ENCODE results near the gene AGPS.
A peak's percentile ranks its signal among the peaks of the same experiment; 100 is the strongest.
"Not testable (repeated sequence)": the region's sequence is repeated elsewhere in the genome, so short reads cannot be mapped to it uniquely, and the experiment has no call there.

Gene AGPS

GRCh38 chr2:177424120-177424519, 31.5 kb downstream of the AGPS start:
- H3K9me3 ChIP-seq (ENCODE audit: control insufficient read depth, insufficient read depth, low read depth, low read length); H3K27ac ChIP-seq (ENCODE audit: extremely low read depth, low read depth, low read length); H3K36me3 ChIP-seq (ENCODE audit: control insufficient read depth in 2 of 2, insufficient read depth in 1 of 2, low read length in 2 of 2); H3K4me3 ChIP-seq (ENCODE audit: low read depth, low read length); H3K4me1 ChIP-seq (ENCODE audit: control insufficient read depth, insufficient read depth, low read length); CTCF ChIA-PET; POLR2A ChIA-PET: not testable (repeated sequence)
- TF ChIP-seq ZNF146 (tag by site-specific recombination; IDR thresholded peaks at IDR 0.05) = peak; percentile 52; the same call in 1 of the 2 replicates

- H3K4me1 ChIP-seq (ENCODE audit: control insufficient read depth, insufficient read depth, low read length); POLR2A ChIA-PET; H3K27ac ChIP-seq (ENCODE audit: extremely low read depth, low read depth, low read length); H3K36me3 ChIP-seq (ENCODE audit: control insufficient read depth in 2 of 2, insufficient read depth in 1 of 2, low read length in 2 of 2); CTCF ChIA-PET; H3K4me3 ChIP-seq (ENCODE audit: low read depth, low read length); H3K9me3 ChIP-seq (ENCODE audit: control insufficient read depth, insufficient read depth, low read depth, low read length): not testable (repeated sequence)
Observed at GRCh38 chr2:177424620-177425019, 32.0 kb downstream of the AGPS start.

GRCh38 chr2:177427316-177427715, 34.7 kb downstream of the AGPS start:
- ChIA-PET POLR2A (interaction anchor here (0.6 kb wide), 1 partner anchor 1247 kb away, joined by 3 read pairs; no protein-coding TSS in a partner anchor), CTCF (no interaction called here)
- no peak overlapping the region for H3K4me3 ChIP-seq (ENCODE audit: low read depth, low read length)
- H3K27ac ChIP-seq (ENCODE audit: extremely low read depth, low read depth, low read length) = no peak overlapping the region
- peaks cover 0 to 2% of the 10 kb centered on the region in 2 experiments; a peak in 1 of 3 replicates for H3K36me3 ChIP-seq (ENCODE audit: control insufficient read depth in 2 of 2, insufficient read depth in 1 of 2, low read length in 2 of 2)
- H3K4me1 ChIP-seq (ENCODE audit: control insufficient read depth, insufficient read depth, low read length) = no peaks in the 10 kb centered on the region
- no peaks in the 10 kb centered on the region for H3K9me3 ChIP-seq (ENCODE audit: control insufficient read depth, insufficient read depth, low read depth, low read length)
- TF ChIP-seq SETDB1 (IDR thresholded peaks at IDR 0.05; ENCODE audit: insufficient read length, low read length) (peak; percentile 57), SCRT2 (tag by site-specific recombination; IDR thresholded peaks at IDR 0.05) (no peak)

- POLR2A ChIA-PET; H3K4me3 ChIP-seq (ENCODE audit: low read depth, low read length); H3K4me1 ChIP-seq (ENCODE audit: control insufficient read depth, insufficient read depth, low read length); H3K9me3 ChIP-seq (ENCODE audit: control insufficient read depth, insufficient read depth, low read depth, low read length); H3K27ac ChIP-seq (ENCODE audit: extremely low read depth, low read depth, low read length); H3K36me3 ChIP-seq (ENCODE audit: control insufficient read depth in 2 of 2, insufficient read depth in 1 of 2, low read length in 2 of 2); CTCF ChIA-PET: not testable (repeated sequence)
Observed at GRCh38 chr2:177427936-177428335, 35.4 kb downstream of the AGPS start.

GRCh38 chr2:177429688-177430325, 37.2 kb downstream of the AGPS start:
- TF ChIP-seq IKZF3 (tag by site-specific recombination; IDR thresholded peaks at IDR 0.05) = no peak
- TF ChIP-seq ZNF157 (tag by site-specific recombination; IDR thresholded peaks at IDR 0.05) = no peak
- TF ChIP-seq ZBTB7A (tag by site-specific recombination; IDR thresholded peaks at IDR 0.05; ENCODE audit: low read depth) = no peak
- TF ChIP-seq ZNF48 (tag by site-specific recombination; IDR thresholded peaks at IDR 0.05) = no peak
- TF ChIP-seq ZNF10 (tag by site-specific recombination; IDR thresholded peaks at IDR 0.05) = no peak
- no peak for TF ChIP-seq ZNF837 (tag by site-specific recombination; IDR thresholded peaks at IDR 0.05)
- TF ChIP-seq KLF7 (tag by site-specific recombination; IDR thresholded peaks at IDR 0.05; ENCODE audit: borderline replicate concordance) = no peak
- TF ChIP-seq PBX3 (CRISPR knock-in tag; IDR thresholded peaks at IDR 0.05) = no peak
- TF ChIP-seq ZNF354C (tag by site-specific recombination; IDR thresholded peaks at IDR 0.05; ENCODE audit: borderline replicate concordance, low read depth) = no peak
- TF ChIP-seq KLF1 (tag by site-specific recombination; IDR thresholded peaks at IDR 0.05) = no peak
- no peak for TF ChIP-seq ZNF473 (tag by site-specific recombination; IDR thresholded peaks at IDR 0.05)
- TF ChIP-seq ZNF223 (tag by site-specific recombination; IDR thresholded peaks at IDR 0.05) = no peak
- ChIA-PET CTCF (interaction anchor here (0.7 to 2.6 kb wide), 2 partner anchors 10 to 94 kb away, joined by 3 to 6 read pairs; no protein-coding TSS in a partner anchor), POLR2A (no interaction called here)
- Histone ChIP-seq H3K9me3 (ENCODE audit: control insufficient read depth, insufficient read depth, low read depth, low read length) (no peaks in the 10 kb centered on the region), H3K4me1 (ENCODE audit: control insufficient read depth, insufficient read depth, low read length) (no peaks in the 10 kb centered on the region), H3K4me3 (ENCODE audit: low read depth, low read length) (no peak overlapping the region), H3K27ac (ENCODE audit: extremely low read depth, low read depth, low read length) (no peak overlapping the region), H3K36me3 (ENCODE audit: control insufficient read depth in 2 of 2, insufficient read depth in 1 of 2, low read length in 2 of 2) (peaks cover 0 to 12% of the 10 kb centered on the region in 2 experiments; a peak in 1 of 3 replicates)

Measured in HEK293 (cell line).